HG03575 (cell line): Measurements from ENCODE around the gene TCF7L1.
"Not testable (repeated sequence)": the region's sequence is repeated elsewhere in the genome, so short reads cannot be mapped to it uniquely, and the experiment has no call there.

Source experiments
- ATAC-seq: cut with Tn5 transposase; IDR thresholded peaks from one replicate; pipeline ENCODE4 v1.9.1; 2021; ENCODE audit not compliant: unreplicated experiment, insufficient number of reproducible peaks, low FRiP score; ENCODE audit errors: extremely low read depth

Gene TCF7L1

GRCh38 chr2:85129861-85130260 is 3.3 kb upstream of the TCF7L1 start:
- ATAC-seq, result no peak

- no peak for ATAC-seq
Measured at GRCh38 chr2:85130407-85130806, 2.8 kb upstream of the TCF7L1 start.

DNA sequence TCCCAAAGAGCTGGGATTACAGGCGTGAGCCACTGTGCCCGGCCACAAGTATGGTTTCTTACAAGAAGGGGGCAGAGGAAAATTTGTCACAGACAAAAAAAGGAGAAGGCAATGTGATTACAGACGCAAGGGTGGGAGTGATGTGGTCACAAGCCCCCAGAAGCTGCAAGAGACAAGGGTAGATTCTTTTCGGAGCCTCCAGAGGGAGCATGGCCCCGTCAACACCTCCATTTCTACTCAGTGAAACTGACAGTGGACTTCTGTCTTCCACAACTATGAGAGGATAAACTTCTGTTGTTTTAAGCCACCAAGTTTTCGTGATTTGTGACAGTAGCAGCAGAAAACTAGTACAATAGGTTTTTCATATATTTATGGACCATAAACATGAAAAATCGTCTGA is 2.1 kb upstream of the TCF7L1 start:
- ATAC-seq, result no peak

GRCh38 chr2:85132397-85132796 is 795 bp upstream of the TCF7L1 start:
- ATAC-seq, result no peak

GRCh38 chr2:85133751-85134254 is 611 bp downstream of the TCF7L1 start:
- no peak for ATAC-seq

DNA sequence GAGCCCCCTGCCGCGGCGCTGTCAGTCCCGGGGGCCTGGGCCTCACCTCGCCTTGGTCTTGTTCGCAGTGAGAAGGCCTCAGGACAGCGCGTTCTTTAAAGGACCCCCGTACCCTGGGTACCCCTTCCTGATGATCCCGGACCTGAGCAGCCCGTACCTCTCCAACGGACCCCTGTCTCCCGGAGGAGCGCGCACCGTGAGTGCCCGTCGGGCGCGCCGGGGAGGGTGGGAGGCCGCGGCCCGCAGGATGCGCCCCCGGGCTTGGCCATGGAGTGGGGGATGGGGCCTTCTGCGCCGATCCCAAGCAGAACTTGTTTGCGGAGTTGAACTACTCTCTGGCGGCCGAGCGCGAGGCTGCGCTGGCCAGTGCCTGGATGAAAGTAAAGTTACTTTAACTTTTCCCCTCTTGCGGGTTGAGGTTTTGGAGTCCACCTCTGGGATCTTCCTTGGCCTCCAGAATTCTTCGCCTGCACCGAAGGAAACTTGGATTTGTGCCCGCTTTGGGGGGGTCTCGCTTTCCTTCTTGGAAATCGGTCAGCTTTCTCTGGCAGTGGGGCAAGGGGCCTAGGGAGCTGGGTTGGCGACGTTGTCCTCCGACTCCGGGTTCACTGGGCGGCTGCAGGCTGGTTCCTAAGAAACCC is 1.2 kb downstream of the TCF7L1 start:
- no peak for ATAC-seq

DNA sequence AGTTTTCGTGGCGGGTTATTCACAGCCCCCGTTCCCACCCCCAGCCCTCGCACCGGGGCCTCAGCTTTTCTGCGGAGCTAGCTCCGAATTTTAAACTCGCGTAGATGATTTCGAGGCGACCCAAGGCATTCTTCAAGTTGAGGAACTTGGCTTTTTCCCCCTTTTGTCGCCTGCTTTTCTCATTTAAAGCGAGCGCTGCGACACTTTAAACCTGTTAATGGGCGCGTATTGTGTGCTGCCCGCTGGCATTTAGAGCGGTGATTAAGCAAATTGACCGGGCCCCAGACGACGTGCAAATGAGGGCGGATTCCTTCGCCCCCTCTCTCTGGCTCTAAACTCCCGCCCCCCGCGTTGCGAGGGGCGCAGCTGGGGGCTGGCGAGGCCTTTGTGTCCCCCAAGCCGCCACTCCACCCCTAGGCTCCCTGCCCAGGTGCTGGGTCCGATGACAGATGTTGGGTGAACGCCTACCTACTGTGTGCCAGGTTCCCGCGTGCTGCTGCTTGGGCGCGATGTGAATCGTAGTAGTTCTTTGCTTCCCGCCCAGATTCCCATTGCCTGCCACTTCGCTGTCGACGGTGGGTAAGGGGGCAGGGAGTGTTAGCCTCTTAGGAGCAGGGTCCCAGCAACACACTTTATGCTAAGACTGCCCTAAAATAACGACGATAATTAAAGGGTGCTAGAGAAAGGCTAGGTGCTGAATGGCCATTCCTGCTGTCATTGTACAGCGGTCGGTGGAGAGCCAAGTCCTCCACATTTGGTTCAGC is 1.9 kb downstream of the TCF7L1 start:
- ATAC-seq, result no peak

DNA sequence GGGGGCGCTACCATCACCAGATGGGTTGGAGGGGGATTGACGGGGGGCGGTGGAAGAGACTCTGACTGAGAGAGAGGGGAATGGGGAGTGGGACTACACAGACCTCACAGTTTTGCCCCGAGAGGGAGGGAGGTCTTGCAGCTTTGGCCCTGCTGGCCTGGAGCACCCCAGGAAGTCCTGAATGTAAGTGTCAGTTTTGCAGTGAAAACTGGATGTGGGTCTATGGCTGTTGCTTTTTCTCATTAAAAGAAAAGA is 2.4 kb downstream of the TCF7L1 start:
- ATAC-seq, result no peak

- ATAC-seq, result no peak
Measured at GRCh38 chr2:85137156-85137555, 4.0 kb downstream of the TCF7L1 start.

DNA sequence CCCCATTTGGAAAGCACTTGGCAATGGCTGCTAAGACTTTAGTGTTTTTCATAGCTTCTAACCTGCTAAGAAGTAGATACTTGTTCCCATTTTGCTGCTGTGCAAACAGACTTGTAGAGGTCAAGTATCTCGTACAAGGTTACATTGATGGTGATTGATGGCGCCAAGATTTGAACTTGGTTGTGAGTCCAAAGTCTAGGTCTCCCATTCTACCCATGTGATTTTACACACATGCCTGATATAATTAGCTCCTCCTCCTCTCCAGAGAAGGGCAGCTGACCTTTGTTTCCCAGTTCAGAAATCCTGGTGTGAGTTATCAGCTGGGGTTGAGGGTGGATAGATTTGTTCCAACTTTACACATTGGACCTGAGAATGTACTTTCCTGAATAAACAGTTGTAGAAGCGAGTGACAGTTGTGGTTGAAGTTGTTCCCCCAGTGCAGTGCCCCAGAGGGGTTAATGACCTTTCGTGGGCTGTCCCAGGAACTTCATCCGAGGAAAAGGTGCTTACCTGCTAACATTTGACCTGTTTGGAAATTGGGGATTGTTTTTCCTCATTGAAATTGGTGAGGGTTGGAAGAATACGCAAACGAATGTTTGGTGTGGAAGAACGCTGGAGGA is 10.4 kb downstream of the TCF7L1 start:
- ATAC-seq, result no peak

- no peak for ATAC-seq
Measured at GRCh38 chr2:85145116-85145820, 12.1 kb downstream of the TCF7L1 start.

DNA sequence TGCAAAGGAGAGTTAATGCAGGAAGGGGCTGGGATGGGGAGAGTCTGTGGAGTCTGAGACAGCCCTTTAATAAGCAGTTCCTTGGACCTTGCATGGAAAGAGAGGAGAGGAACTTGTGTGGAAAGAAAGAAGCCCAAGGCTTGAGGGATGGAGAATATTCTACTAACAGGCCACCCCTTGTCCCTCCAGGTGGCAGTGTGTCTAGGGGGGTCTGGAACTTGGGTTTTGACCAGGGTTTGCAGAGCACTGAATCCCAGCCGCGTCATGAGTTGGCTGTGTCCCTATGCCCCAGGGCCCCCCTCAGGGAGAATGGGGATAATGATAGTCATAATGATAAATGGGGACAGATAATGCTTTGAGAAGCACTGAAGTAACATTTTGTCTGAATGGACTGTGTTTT is 15.0 kb downstream of the TCF7L1 start:
- ATAC-seq, result no peak

- ATAC-seq, result no peak
Measured at GRCh38 chr2:85151026-85151425, 17.8 kb downstream of the TCF7L1 start.

DNA sequence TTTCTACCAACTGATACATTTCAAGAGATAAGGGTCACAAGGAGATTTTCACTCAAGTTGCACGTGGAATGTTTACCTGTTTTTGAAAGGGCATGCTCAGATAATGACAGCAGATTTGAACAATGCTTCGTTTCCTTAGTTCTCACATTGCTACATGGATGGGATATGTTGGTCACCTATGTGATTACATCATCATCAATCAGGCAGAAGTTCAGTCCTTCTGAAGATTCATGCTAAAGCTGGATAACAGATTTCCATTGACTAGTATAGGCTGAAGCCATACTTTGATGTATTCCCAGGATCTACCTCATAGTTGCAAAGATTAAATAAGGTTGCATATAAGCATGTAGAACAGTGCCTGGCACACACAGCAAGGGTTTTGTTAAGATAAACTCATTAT is 19.7 kb downstream of the TCF7L1 start:
- no peak for ATAC-seq

GRCh38 chr2:85154048-85154753 is 21.0 kb downstream of the TCF7L1 start:
- ATAC-seq, result no peak

DNA sequence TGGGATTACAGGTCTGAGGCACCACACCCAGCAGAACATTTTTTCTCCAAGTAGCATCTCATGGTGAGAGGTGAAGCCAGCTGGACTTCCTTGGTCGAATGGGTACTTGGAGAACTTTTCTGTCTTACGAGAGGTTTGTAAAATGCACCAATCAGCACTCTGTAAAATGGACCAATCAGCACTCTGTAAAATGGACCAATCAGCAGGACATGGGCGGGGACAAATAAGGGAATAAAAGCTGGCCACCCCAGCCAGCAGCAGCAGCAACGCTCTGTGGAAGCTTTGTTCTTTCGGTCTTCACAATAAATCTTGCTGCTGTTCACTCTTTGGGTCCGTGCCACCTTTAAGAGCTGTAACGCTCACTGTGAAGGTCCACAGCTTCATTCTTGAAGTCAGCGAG is 21.9 kb downstream of the TCF7L1 start:
- ATAC-seq, result not testable (repeated sequence)

GRCh38 chr2:85156153-85156552 is 23.0 kb downstream of the TCF7L1 start:
- ATAC-seq, result no peak

DNA sequence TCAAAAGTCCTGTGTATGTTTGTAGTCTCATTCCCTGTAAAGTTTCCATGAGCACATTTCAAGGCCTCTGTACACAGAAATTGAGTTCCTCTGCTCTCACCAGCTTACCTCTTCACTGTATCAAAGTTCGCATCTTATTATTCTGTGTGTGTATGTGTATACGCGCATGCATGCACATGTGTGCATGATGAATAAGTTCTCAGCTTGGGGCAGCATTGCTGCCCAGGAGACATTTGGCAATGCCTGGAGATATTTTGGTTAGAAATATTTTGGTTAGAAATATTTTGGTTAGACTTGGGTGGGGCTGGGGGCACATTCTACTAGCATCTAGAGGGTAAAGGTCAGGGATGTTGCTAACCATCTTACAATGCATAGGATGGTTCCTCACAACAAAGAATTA is 23.4 kb downstream of the TCF7L1 start:
- ATAC-seq, result no peak

GRCh38 chr2:85157345-85157744 is 24.2 kb downstream of the TCF7L1 start:
- ATAC-seq, result no peak
